GM23338 (cell line): ENCODE measurements around the gene IL1RAPL2.

Source experiments
- CREB1 ChIP-seq: fragments of 250-450 bp; sonication (Bioruptor Pico); IDR thresholded peaks from 2 replicates; pipeline ENCODE4 v1.5.0; 2020; ENCODE audit warnings: low read depth, mild to moderate bottlenecking, moderate library complexity
- EZH2 ChIP-seq: fragments of 200-600 bp; sonication (generic); IDR thresholded peaks from one replicate; pipeline ENCODE4 v1.8.0; 2017; ENCODE audit warnings: antibody characterized with exemption, mild to moderate bottlenecking, low read depth; ENCODE audit not compliant: unreplicated experiment
- JUNB ChIP-seq: IDR thresholded peaks from one replicate; pipeline ENCODE4 v1.6.1; 2016; ENCODE audit warnings: antibody characterized with exemption; ENCODE audit not compliant: unreplicated experiment
- NANOG ChIP-seq: IDR thresholded peaks from 2 replicates; pipeline ENCODE4 v1.6.1; 2016; ENCODE audit warnings: antibody characterized with exemption, borderline replicate concordance
- POLR2AphosphoS5 ChIP-seq: IDR thresholded peaks from 2 replicates; pipeline ENCODE4 v1.6.1; 2016; ENCODE audit warnings: antibody characterized with exemption, low read depth
- TF ChIP-seq, protein P1 (sequence below), 2 experiments: fragments of 200-600 bp in 1 of 2; sonication (generic) in 1 of 2; conservative IDR thresholded peaks; 2 replicates each; pipeline versions ENCODE4 v1.5.1 to v1.6.1; 2016 to 2017; ENCODE audit warnings: antibody characterized with exemption in 2 of 2, low read depth in 2 of 2, mild to moderate bottlenecking in 2 of 2, moderate library complexity in 1 of 2
- TF ChIP-seq, protein P2 (sequence below): IDR thresholded peaks from 2 replicates; pipeline ENCODE4 v1.6.1; 2016; ENCODE audit warnings: antibody characterized with exemption
- TF ChIP-seq, protein P3 (sequence below): IDR thresholded peaks from one replicate; pipeline ENCODE4 v1.6.1; 2018; ENCODE audit warnings: antibody characterized with exemption; ENCODE audit not compliant: unreplicated experiment
- TF ChIP-seq, protein P4 (sequence below): fragments of 250-450 bp; sonication (Bioruptor Pico); IDR thresholded peaks from 2 replicates; pipeline ENCODE4 v1.5.0; 2020; ENCODE audit warnings: mild to moderate bottlenecking, moderate library complexity

DNA sequence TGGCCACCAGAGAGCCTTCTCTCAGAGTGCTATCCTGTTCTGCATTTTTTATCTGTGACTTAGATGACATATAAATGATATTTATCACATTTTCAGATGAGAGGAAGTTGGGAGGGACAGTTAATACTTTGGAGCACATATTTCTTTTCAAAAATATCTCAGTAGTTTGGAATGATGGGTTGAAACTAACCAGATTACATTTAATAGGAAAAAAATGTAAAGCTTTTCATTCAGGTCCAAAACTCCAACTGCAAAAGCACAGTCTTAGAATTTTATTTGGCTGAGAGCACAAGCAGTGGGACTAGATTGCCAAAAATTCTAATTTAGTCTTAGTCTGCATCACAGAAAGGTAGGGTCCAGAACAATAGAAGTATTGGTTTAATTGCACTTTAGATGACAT lies 902.7 kb downstream of the IL1RAPL2 start:
- TF ChIP-seq, protein P1, sequence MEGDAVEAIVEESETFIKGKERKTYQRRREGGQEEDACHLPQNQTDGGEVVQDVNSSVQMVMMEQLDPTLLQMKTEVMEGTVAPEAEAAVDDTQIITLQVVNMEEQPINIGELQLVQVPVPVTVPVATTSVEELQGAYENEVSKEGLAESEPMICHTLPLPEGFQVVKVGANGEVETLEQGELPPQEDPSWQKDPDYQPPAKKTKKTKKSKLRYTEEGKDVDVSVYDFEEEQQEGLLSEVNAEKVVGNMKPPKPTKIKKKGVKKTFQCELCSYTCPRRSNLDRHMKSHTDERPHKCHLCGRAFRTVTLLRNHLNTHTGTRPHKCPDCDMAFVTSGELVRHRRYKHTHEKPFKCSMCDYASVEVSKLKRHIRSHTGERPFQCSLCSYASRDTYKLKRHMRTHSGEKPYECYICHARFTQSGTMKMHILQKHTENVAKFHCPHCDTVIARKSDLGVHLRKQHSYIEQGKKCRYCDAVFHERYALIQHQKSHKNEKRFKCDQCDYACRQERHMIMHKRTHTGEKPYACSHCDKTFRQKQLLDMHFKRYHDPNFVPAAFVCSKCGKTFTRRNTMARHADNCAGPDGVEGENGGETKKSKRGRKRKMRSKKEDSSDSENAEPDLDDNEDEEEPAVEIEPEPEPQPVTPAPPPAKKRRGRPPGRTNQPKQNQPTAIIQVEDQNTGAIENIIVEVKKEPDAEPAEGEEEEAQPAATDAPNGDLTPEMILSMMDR (conservative IDR thresholded peaks at IDR 0.05; ENCODE audit: low read depth in 2 of 2), result no peak
- TF ChIP-seq POLR2AphosphoS5 (no peak), EZH2 (no peak), NANOG (no peak), CREB1 (no peak), JUNB (no peak)
- TF ChIP-seq, protein P2, sequence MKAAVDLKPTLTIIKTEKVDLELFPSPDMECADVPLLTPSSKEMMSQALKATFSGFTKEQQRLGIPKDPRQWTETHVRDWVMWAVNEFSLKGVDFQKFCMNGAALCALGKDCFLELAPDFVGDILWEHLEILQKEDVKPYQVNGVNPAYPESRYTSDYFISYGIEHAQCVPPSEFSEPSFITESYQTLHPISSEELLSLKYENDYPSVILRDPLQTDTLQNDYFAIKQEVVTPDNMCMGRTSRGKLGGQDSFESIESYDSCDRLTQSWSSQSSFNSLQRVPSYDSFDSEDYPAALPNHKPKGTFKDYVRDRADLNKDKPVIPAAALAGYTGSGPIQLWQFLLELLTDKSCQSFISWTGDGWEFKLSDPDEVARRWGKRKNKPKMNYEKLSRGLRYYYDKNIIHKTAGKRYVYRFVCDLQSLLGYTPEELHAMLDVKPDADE, result no peak
- TF ChIP-seq, protein P3, sequence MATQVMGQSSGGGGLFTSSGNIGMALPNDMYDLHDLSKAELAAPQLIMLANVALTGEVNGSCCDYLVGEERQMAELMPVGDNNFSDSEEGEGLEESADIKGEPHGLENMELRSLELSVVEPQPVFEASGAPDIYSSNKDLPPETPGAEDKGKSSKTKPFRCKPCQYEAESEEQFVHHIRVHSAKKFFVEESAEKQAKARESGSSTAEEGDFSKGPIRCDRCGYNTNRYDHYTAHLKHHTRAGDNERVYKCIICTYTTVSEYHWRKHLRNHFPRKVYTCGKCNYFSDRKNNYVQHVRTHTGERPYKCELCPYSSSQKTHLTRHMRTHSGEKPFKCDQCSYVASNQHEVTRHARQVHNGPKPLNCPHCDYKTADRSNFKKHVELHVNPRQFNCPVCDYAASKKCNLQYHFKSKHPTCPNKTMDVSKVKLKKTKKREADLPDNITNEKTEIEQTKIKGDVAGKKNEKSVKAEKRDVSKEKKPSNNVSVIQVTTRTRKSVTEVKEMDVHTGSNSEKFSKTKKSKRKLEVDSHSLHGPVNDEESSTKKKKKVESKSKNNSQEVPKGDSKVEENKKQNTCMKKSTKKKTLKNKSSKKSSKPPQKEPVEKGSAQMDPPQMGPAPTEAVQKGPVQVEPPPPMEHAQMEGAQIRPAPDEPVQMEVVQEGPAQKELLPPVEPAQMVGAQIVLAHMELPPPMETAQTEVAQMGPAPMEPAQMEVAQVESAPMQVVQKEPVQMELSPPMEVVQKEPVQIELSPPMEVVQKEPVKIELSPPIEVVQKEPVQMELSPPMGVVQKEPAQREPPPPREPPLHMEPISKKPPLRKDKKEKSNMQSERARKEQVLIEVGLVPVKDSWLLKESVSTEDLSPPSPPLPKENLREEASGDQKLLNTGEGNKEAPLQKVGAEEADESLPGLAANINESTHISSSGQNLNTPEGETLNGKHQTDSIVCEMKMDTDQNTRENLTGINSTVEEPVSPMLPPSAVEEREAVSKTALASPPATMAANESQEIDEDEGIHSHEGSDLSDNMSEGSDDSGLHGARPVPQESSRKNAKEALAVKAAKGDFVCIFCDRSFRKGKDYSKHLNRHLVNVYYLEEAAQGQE, result no peak
- TF ChIP-seq, protein P4, sequence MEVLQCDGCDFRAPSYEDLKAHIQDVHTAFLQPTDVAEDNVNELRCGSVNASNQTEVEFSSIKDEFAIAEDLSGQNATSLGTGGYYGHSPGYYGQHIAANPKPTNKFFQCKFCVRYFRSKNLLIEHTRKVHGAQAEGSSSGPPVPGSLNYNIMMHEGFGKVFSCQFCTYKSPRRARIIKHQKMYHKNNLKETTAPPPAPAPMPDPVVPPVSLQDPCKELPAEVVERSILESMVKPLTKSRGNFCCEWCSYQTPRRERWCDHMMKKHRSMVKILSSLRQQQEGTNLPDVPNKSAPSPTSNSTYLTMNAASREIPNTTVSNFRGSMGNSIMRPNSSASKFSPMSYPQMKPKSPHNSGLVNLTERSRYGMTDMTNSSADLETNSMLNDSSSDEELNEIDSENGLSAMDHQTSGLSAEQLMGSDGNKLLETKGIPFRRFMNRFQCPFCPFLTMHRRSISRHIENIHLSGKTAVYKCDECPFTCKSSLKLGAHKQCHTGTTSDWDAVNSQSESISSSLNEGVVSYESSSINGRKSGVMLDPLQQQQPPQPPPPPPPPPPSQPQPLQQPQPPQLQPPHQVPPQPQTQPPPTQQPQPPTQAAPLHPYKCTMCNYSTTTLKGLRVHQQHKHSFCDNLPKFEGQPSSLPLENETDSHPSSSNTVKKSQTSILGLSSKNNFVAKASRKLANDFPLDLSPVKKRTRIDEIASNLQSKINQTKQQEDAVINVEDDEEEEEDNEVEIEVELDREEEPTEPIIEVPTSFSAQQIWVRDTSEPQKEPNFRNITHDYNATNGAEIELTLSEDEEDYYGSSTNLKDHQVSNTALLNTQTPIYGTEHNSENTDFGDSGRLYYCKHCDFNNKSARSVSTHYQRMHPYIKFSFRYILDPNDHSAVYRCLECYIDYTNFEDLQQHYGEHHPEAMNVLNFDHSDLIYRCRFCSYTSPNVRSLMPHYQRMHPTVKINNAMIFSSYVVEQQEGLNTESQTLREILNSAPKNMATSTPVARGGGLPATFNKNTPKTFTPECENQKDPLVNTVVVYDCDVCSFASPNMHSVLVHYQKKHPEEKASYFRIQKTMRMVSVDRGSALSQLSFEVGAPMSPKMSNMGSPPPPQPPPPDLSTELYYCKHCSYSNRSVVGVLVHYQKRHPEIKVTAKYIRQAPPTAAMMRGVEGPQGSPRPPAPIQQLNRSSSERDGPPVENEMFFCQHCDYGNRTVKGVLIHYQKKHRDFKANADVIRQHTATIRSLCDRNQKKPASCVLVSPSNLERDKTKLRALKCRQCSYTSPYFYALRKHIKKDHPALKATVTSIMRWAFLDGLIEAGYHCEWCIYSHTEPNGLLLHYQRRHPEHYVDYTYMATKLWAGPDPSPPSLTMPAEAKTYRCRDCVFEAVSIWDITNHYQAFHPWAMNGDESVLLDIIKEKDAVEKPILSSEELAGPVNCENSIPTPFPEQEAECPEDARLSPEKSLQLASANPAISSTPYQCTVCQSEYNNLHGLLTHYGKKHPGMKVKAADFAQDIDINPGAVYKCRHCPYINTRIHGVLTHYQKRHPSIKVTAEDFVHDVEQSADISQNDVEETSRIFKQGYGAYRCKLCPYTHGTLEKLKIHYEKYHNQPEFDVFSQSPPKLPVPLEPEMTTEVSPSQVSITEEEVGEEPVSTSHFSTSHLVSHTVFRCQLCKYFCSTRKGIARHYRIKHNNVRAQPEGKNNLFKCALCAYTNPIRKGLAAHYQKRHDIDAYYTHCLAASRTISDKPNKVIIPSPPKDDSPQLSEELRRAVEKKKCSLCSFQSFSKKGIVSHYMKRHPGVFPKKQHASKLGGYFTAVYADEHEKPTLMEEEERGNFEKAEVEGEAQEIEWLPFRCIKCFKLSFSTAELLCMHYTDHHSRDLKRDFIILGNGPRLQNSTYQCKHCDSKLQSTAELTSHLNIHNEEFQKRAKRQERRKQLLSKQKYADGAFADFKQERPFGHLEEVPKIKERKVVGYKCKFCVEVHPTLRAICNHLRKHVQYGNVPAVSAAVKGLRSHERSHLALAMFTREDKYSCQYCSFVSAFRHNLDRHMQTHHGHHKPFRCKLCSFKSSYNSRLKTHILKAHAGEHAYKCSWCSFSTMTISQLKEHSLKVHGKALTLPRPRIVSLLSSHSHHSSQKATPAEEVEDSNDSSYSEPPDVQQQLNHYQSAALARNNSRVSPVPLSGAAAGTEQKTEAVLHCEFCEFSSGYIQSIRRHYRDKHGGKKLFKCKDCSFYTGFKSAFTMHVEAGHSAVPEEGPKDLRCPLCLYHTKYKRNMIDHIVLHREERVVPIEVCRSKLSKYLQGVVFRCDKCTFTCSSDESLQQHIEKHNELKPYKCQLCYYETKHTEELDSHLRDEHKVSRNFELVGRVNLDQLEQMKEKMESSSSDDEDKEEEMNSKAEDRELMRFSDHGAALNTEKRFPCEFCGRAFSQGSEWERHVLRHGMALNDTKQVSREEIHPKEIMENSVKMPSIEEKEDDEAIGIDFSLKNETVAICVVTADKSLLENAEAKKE (CRISPR knock-in tag), result no peak
